Measurements from ENCODE around the gene TMPRSS4. TPM values are rescaled to one million over a fixed set of nuclear protein-coding genes. Genes with fewer than 3 reads are reported as not detected.

Gene TMPRSS4
- total and polyA plus RNA-seq, 2 of the 4 experiments (the other 2 are of a cell fraction): not detected

DNA sequence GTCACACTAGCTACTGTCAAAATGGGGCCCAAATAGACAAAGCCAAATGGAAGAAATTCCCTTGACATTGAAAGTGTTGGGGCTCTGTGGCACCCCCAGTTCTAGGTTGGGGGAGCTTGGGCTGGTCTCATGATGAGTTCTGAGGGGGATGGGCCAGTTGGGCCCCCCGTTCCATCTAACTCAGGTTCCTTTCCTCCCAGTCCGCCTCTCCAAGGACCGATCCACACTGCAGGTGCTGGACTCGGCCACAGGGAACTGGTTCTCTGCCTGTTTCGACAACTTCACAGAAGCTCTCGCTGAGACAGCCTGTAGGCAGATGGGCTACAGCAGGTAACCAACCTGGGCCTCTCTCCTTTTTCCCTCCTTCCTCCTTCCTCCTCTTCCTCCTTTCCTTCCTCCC, 27.6 kb downstream of the TMPRSS4 start:
- WGBS, 2 experiments (ENCODE audit: extremely low coverage in 2 of 2, insufficient read length in 1 of 2): 63% methylated on average over 2 of the region's 6 CpGs; no CpG with 5 or more reads in 1 of the 2 experiments
- peaks cover 7% of the 10 kb centered on the region; the same call in 1 of the 2 replicates for H3K27me3 ChIP-seq (ENCODE audit: control insufficient read depth, insufficient read depth, low read length)
- no peak overlapping the region for H3K27ac ChIP-seq (ENCODE audit: insufficient read depth, low read length)
- H2BK5ac ChIP-seq (ENCODE audit: low read depth, low read length, poor library complexity, severe bottlenecking): no peak overlapping the region
- no peak overlapping the region for H2AK5ac ChIP-seq (ENCODE audit: low read depth, low read length)
- H2BK20ac ChIP-seq (ENCODE audit: low read depth, low read length): no peak overlapping the region
- no peak overlapping the region for H3K9ac ChIP-seq (ENCODE audit: low read depth, low read length)
- H4K5ac ChIP-seq (ENCODE audit: low read depth, low read length): no peak overlapping the region
- no peak overlapping the region for H3K23ac ChIP-seq (ENCODE audit: low read depth, low read length)
- no peaks in the 10 kb centered on the region for H3K79me1 ChIP-seq (ENCODE audit: low read depth in 1 of 2, low read length in 2 of 2)
- no peak overlapping the region for H2BK120ac ChIP-seq (ENCODE audit: low read depth, low read length)
- no peak overlapping the region for H2AFZ ChIP-seq (replicated peaks; ENCODE audit: low read length, poor library complexity)
- no peak for TF ChIP-seq MXI1 (IDR thresholded peaks at IDR 0.05; ENCODE audit: borderline replicate concordance, low read depth, low read length)
- TF ChIP-seq MAZ (IDR thresholded peaks at IDR 0.05; ENCODE audit: borderline replicate concordance, low read depth, low read length): no peak
- TF ChIP-seq, protein P1, sequence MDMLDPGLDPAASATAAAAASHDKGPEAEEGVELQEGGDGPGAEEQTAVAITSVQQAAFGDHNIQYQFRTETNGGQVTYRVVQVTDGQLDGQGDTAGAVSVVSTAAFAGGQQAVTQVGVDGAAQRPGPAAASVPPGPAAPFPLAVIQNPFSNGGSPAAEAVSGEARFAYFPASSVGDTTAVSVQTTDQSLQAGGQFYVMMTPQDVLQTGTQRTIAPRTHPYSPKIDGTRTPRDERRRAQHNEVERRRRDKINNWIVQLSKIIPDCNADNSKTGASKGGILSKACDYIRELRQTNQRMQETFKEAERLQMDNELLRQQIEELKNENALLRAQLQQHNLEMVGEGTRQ (IDR thresholded peaks at IDR 0.05; ENCODE audit: low read depth, low read length): no peak
- no peak for TF ChIP-seq FOS (IDR thresholded peaks at IDR 0.05; ENCODE audit: low read depth, low read length)
- no peak for TF ChIP-seq CHD1 (IDR thresholded peaks at IDR 0.05; ENCODE audit: low read depth, low read length)
- TF ChIP-seq RFX5 (IDR thresholded peaks at IDR 0.05; ENCODE audit: low read depth, low read length): no peak
- no peak for TF ChIP-seq POLR2A (IDR thresholded peaks at IDR 0.05; ENCODE audit: low read depth, low read length)
- TF ChIP-seq RAD21 (IDR thresholded peaks at IDR 0.05; ENCODE audit: low read length): no peak
- no peak for TF ChIP-seq BHLHE40 (IDR thresholded peaks at IDR 0.05; ENCODE audit: low read depth, low read length)
- TF ChIP-seq NFE2L2 (IDR thresholded peaks at IDR 0.05; ENCODE audit: low read depth, low read length): no peak
- no peak for TF ChIP-seq RCOR1 (IDR thresholded peaks at IDR 0.05; ENCODE audit: insufficient replicate concordance, low read length)
- no peak for TF ChIP-seq MAFK (IDR thresholded peaks at IDR 0.05; ENCODE audit: low read depth, low read length)
- TF ChIP-seq, protein P2, sequence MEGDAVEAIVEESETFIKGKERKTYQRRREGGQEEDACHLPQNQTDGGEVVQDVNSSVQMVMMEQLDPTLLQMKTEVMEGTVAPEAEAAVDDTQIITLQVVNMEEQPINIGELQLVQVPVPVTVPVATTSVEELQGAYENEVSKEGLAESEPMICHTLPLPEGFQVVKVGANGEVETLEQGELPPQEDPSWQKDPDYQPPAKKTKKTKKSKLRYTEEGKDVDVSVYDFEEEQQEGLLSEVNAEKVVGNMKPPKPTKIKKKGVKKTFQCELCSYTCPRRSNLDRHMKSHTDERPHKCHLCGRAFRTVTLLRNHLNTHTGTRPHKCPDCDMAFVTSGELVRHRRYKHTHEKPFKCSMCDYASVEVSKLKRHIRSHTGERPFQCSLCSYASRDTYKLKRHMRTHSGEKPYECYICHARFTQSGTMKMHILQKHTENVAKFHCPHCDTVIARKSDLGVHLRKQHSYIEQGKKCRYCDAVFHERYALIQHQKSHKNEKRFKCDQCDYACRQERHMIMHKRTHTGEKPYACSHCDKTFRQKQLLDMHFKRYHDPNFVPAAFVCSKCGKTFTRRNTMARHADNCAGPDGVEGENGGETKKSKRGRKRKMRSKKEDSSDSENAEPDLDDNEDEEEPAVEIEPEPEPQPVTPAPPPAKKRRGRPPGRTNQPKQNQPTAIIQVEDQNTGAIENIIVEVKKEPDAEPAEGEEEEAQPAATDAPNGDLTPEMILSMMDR (conservative IDR thresholded peaks at IDR 0.05; ENCODE audit: low read depth, low read length): no peak
- TF ChIP-seq, protein P3, sequence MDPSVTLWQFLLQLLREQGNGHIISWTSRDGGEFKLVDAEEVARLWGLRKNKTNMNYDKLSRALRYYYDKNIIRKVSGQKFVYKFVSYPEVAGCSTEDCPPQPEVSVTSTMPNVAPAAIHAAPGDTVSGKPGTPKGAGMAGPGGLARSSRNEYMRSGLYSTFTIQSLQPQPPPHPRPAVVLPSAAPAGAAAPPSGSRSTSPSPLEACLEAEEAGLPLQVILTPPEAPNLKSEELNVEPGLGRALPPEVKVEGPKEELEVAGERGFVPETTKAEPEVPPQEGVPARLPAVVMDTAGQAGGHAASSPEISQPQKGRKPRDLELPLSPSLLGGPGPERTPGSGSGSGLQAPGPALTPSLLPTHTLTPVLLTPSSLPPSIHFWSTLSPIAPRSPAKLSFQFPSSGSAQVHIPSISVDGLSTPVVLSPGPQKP (IDR thresholded peaks at IDR 0.05; ENCODE audit: borderline replicate concordance, low read depth, low read length): no peak
- no peak for TF ChIP-seq SMC3 (IDR thresholded peaks at IDR 0.05; ENCODE audit: low read depth, low read length)
- POLR2A ChIA-PET (ENCODE audit: unreplicated experiment): no interaction called here
- no peaks in the 10 kb centered on the region for H4K20me1 ChIP-seq (ENCODE audit: insufficient read depth, low read length)
- H3K4me3 ChIP-seq (ENCODE audit: insufficient read depth, low read depth, low read length): no peak overlapping the region
- H3K36me3 ChIP-seq (ENCODE audit: control insufficient read depth, insufficient read depth, low read length): no peaks in the 10 kb centered on the region
- H4K8ac ChIP-seq (ENCODE audit: low read depth in 2 of 2, low read length in 2 of 2): no peak overlapping the region
- DNase-seq: no peak
- no peaks in the 10 kb centered on the region for H3K9me1 ChIP-seq (ENCODE audit: insufficient read depth, low read length)
- no peak overlapping the region for H3K56ac ChIP-seq (ENCODE audit: extremely low read depth, insufficient read depth, low read length)
- H3K4ac ChIP-seq (ENCODE audit: low read depth, low read length): no peak overlapping the region
- no peaks in the 10 kb centered on the region for H3K9me3 ChIP-seq (ENCODE audit: control insufficient read depth, insufficient read depth, low read length)
- no peaks in the 10 kb centered on the region for H3K4me1 ChIP-seq (ENCODE audit: control insufficient read depth, insufficient read depth, low read length)
- intact Hi-C loops (cut with micrococcal nuclease) (no loop called here), in situ Hi-C loops (cut with MboI; ENCODE audit: low sequenced_read_pairs) (no loop called here), dilution Hi-C loops (cut with HindIII; ENCODE audit: low sequenced_read_pairs, unreplicated experiment) (no loop called here)
- no peak overlapping the region for H2AK9ac ChIP-seq (replicated peaks; ENCODE audit: low read depth, low read length, poor library complexity)
- CTCF ChIA-PET: no interaction called here
- no peak overlapping the region for H4K91ac ChIP-seq (ENCODE audit: insufficient read depth, low read depth, low read length)
- no peak for ATAC-seq (ENCODE audit: low read depth)
- no peak overlapping the region for H2BK15ac ChIP-seq (ENCODE audit: low read depth, low read length)
- no TSS peak for BruUV-seq (replicated peaks)
- no peak overlapping the region for H3K4me2 ChIP-seq (ENCODE audit: low read depth, low read length)
- no peak overlapping the region for H3K14ac ChIP-seq (replicated peaks; ENCODE audit: low read depth, low read length)
- H3K18ac ChIP-seq (ENCODE audit: low read depth, low read length): no peak overlapping the region

All from IMR-90 (cell line).